IMR-90 (cell line): ENCODE results near the gene RASGRP2. TPM values are rescaled to one million over a fixed set of nuclear protein-coding genes. Genes with fewer than 3 reads are reported as not detected.

Source experiments
- ATAC-seq: fragments of 200-7000 bp; cut with Tn5 transposase; 2 replicates; pipeline ENCODE4 v1.9.1; 2020; ENCODE audit warnings: low read depth, mild to moderate bottlenecking, moderate library complexity
- BruUV-seq: library from RNA; stranded (reverse); fragments of 400-500 nt; replicated peaks from 2 replicates; lab custom pipeline; 2021; lab: Mats Ljungman, UMichigan
- CTCF ChIA-PET: fragments of 300-600 bp; formaldehyde crosslinking; extraction: SDS; loops from one replicate; lab custom pipeline; 2021; ENCODE audit warnings: antibody characterized with exemption; lab: Yijun Ruan, JAX
- POLR2A ChIA-PET: fragments of 300-600 bp; sonication (Branson Sonifier 250); formaldehyde crosslinking; loops from one replicate; lab custom pipeline; 2022; ENCODE audit warnings: antibody characterized with exemption; ENCODE audit not compliant: unreplicated experiment; lab: Charles Lee
- DNase-seq: peaks from one replicate; pipeline ENCODE4 v3.0.0; 2013
- H2AFZ ChIP-seq: replicated peaks from 2 replicates; pipeline ENCODE3; 2013; ENCODE audit warnings: low read length, mild to moderate bottlenecking; ENCODE audit not compliant: poor library complexity
- H2AK5ac ChIP-seq: 2 replicates; pipeline ENCODE4 v1.6.1; 2013; ENCODE audit warnings: low read depth, low read length, inconsistent platforms
- H2AK9ac ChIP-seq: replicated peaks from 2 replicates; pipeline ENCODE3; 2013; ENCODE audit warnings: mild to moderate bottlenecking, low read depth, low read length, moderate library complexity; ENCODE audit not compliant: poor library complexity
- H2BK120ac ChIP-seq: 2 replicates; pipeline ENCODE4 v1.6.1; 2013; ENCODE audit warnings: low read depth, low read length, inconsistent platforms
- H2BK15ac ChIP-seq: 3 replicates; pipeline ENCODE4 v1.6.1; 2013; ENCODE audit warnings: low read depth, low read length, inconsistent platforms
- H2BK20ac ChIP-seq: 2 replicates; pipeline ENCODE4 v1.6.1; 2013; ENCODE audit warnings: low read depth, mild to moderate bottlenecking, inconsistent platforms, low read length, moderate library complexity
- H2BK5ac ChIP-seq: 2 replicates; pipeline ENCODE4 v1.6.1; 2013; ENCODE audit warnings: mild to moderate bottlenecking, low read depth, low read length, inconsistent platforms; ENCODE audit not compliant: poor library complexity, severe bottlenecking
- H3K14ac ChIP-seq: replicated peaks from 2 replicates; pipeline ENCODE4 v1.6.1; 2013; ENCODE audit warnings: low read depth, low read length, inconsistent platforms
- H3K18ac ChIP-seq: 2 replicates; pipeline ENCODE4 v1.6.1; 2013; ENCODE audit warnings: low read depth, low read length, control low read depth
- H3K23ac ChIP-seq: 2 replicates; pipeline ENCODE4 v1.6.1; 2013; ENCODE audit warnings: low read depth, low read length, inconsistent platforms
- H3K27ac ChIP-seq: 2 replicates; pipeline ENCODE4 v1.5.1; 2013; ENCODE audit warnings: mild to moderate bottlenecking, control low read depth, low read length; ENCODE audit not compliant: insufficient read depth
- H3K27me3 ChIP-seq: 2 replicates; pipeline ENCODE4 v1.6.1; 2013; ENCODE audit warnings: low read length; ENCODE audit not compliant: control insufficient read depth, insufficient read depth
- H3K36me3 ChIP-seq: 2 replicates; pipeline ENCODE4 v1.6.1; 2013; ENCODE audit warnings: low read length, mixed read lengths; ENCODE audit not compliant: control insufficient read depth, insufficient read depth
- H3K4ac ChIP-seq: 2 replicates; pipeline ENCODE4 v1.6.1; 2013; ENCODE audit warnings: low read depth, low read length, inconsistent platforms
- H3K4me1 ChIP-seq: 2 replicates; pipeline ENCODE4 v1.6.1; 2013; ENCODE audit warnings: low read length, mixed read lengths; ENCODE audit not compliant: control insufficient read depth, insufficient read depth
- H3K4me2 ChIP-seq: 2 replicates; pipeline ENCODE4 v1.6.1; 2013; ENCODE audit warnings: low read depth, mild to moderate bottlenecking, control low read depth, low read length, moderate library complexity
- H3K4me3 ChIP-seq: 2 replicates; pipeline ENCODE4 v1.5.1; 2013; ENCODE audit warnings: low read depth, mild to moderate bottlenecking, control low read depth, low read length, moderate library complexity; ENCODE audit not compliant: insufficient read depth
- H3K56ac ChIP-seq: 2 replicates; pipeline ENCODE4 v1.6.1; 2013; ENCODE audit warnings: low read length, inconsistent platforms; ENCODE audit not compliant: insufficient read depth; ENCODE audit errors: extremely low read depth
- H3K79me1 ChIP-seq, 2 experiments: 2 replicates each; pipeline ENCODE4 v1.6.1; 2013; ENCODE audit warnings: low read length in 2 of 2, inconsistent platforms in 1 of 2, low read depth in 1 of 2
- H3K9ac ChIP-seq: 2 replicates; pipeline ENCODE4 v1.6.1; 2013; ENCODE audit warnings: low read depth, low read length, control low read depth
- H3K9me1 ChIP-seq: 2 replicates; pipeline ENCODE4 v1.6.1; 2013; ENCODE audit warnings: low read length, inconsistent platforms; ENCODE audit not compliant: insufficient read depth
- H3K9me3 ChIP-seq: 2 replicates; pipeline ENCODE4 v1.6.1; 2013; ENCODE audit warnings: low read length; ENCODE audit not compliant: control insufficient read depth, insufficient read depth
- H4K20me1 ChIP-seq: 2 replicates; pipeline ENCODE4 v1.6.1; 2013; ENCODE audit warnings: low read length, inconsistent platforms; ENCODE audit not compliant: insufficient read depth
- H4K5ac ChIP-seq: 2 replicates; pipeline ENCODE4 v1.6.1; 2013; ENCODE audit warnings: mild to moderate bottlenecking, low read depth, low read length, control low read depth
- H4K8ac ChIP-seq, 2 experiments: 2 replicates each; pipeline ENCODE4 v1.6.1; 2013; ENCODE audit warnings: low read depth in 2 of 2, low read length in 2 of 2, control low read depth in 1 of 2, inconsistent platforms in 1 of 2
- H4K91ac ChIP-seq: 2 replicates; pipeline ENCODE4 v1.6.1; 2013; ENCODE audit warnings: low read depth, low read length, inconsistent platforms; ENCODE audit not compliant: insufficient read depth
- BHLHE40 ChIP-seq: fragments of 150-350 bp; IDR thresholded peaks from 2 replicates; pipeline ENCODE4 v1.6.1; 2016; ENCODE audit warnings: mild to moderate bottlenecking, low read depth, low read length
- ELK1 ChIP-seq: fragments of 150-350 bp; IDR thresholded peaks from 2 replicates; pipeline ENCODE4 v1.6.1; 2016; ENCODE audit warnings: low read depth, mild to moderate bottlenecking, low read length, moderate library complexity, borderline replicate concordance
- NFE2L2 ChIP-seq: fragments of 150-350 bp; IDR thresholded peaks from 2 replicates; pipeline ENCODE4 v1.6.1; 2016; ENCODE audit warnings: low read depth, mild to moderate bottlenecking, low read length
- RAD21 ChIP-seq: IDR thresholded peaks from 2 replicates; pipeline ENCODE4 v1.6.1; 2012; ENCODE audit warnings: low read length, improper control_type of control experiment
- WGBS, 2 experiments: methylation state at CpG; one replicate each; pipeline versions ENCODE4 v1.1.5 to v1.1.7; 2013; ENCODE audit warnings: missing lambda C conversion rate in 2 of 2; ENCODE audit not compliant: insufficient read length in 1 of 2; ENCODE audit errors: extremely low coverage in 2 of 2; 5-methylcytosine and 5-hydroxymethylcytosine counted together
- dilution Hi-C: fragments of 300-500 bp; cut with HindIII; formaldehyde crosslinking; loops from one replicate; pipeline ENCODE4 v1.14.3; 2018; ENCODE audit warnings: low sequenced_read_pairs; ENCODE audit not compliant: unreplicated experiment
- in situ Hi-C: fragments of 300-500 bp; cut with MboI; formaldehyde crosslinking; loops from 3 replicates; pipeline ENCODE4 v1.14.3; 2019; ENCODE audit warnings: low sequenced_read_pairs, inconsistent platforms, mixed read lengths
- intact Hi-C: fragments of 100-400 bp; cut with micrococcal nuclease; formaldehyde crosslinking; loops from 2 replicates; pipeline ENCODE4 v1.10.0; 2022
- polyA plus RNA-seq, 3 experiments: library from polyadenylated mRNA; depleted of rRNA; stranded (reverse); fragments of >200 nt; gene quantifications; 2 replicates each; pipeline ENCODE4 v1.2.3, GENCODE V29; 2012; ENCODE audit warnings: low replicate concordance in 1 of 3
- total RNA-seq: library from RNA; depleted of rRNA; stranded (reverse); fragments of >200 nt; gene quantifications from 2 replicates; pipeline ENCODE4 v1.2.3, GENCODE V29; 2012
- TF ChIP-seq, protein P1 (sequence below): conservative IDR thresholded peaks from 2 replicates; pipeline ENCODE4 v1.5.1; 2012; ENCODE audit warnings: mild to moderate bottlenecking, low read depth, low read length, improper control_type of control experiment

RASGRP2 gene
- total and polyA plus RNA-seq, 2 of the 4 experiments (the other 2 are of a cell fraction), result 1.2 TPM; not detected in 1

GRCh38 chr11:64718084-64718779 lies 25.7 kb downstream of the RASGRP2 start:
- in situ Hi-C loops, result no loop called here

More at GRCh38 chr11:64718084-64718779, 25.7 kb downstream of the RASGRP2 start:
- no peak for ATAC-seq
- H3K23ac ChIP-seq, result no peak overlapping the region
- H2AK9ac ChIP-seq, result no peak overlapping the region
- H3K4me1 ChIP-seq, result no peaks in the 10 kb centered on the region
- no peak overlapping the region for H2BK20ac ChIP-seq
- dilution Hi-C loops, result no loop called here
- H3K56ac ChIP-seq, result no peak overlapping the region
- H2BK15ac ChIP-seq, result no peak overlapping the region
- no peak overlapping the region for H3K18ac ChIP-seq
- H2BK5ac ChIP-seq, result no peak overlapping the region
- H2BK120ac ChIP-seq, result no peak overlapping the region
- no peak overlapping the region for H3K4ac ChIP-seq
- no TSS peak for BruUV-seq
- H3K27me3 ChIP-seq, result peaks cover 85% of the 10 kb centered on the region
- no peaks in the 10 kb centered on the region for H3K9me3 ChIP-seq
- H3K4me2 ChIP-seq, result no peak overlapping the region
- H3K79me1 ChIP-seq, result no peaks in the 10 kb centered on the region
- no peaks in the 10 kb centered on the region for H3K36me3 ChIP-seq
- no peak for DNase-seq
- H4K91ac ChIP-seq, result no peak overlapping the region
- H3K27ac ChIP-seq, result no peak overlapping the region
- intact Hi-C loops, result no loop called here
- H2AK5ac ChIP-seq, result no peak overlapping the region
- H4K20me1 ChIP-seq, result no peaks in the 10 kb centered on the region
- H3K4me3 ChIP-seq, result no peak overlapping the region
- no peak overlapping the region for H2AFZ ChIP-seq
- no peaks in the 10 kb centered on the region for H3K9me1 ChIP-seq
- no peak overlapping the region for H4K5ac ChIP-seq
- H3K14ac ChIP-seq, result no peak overlapping the region
- no peak for TF ChIP-seq NFE2L2
- TF ChIP-seq, protein P1, sequence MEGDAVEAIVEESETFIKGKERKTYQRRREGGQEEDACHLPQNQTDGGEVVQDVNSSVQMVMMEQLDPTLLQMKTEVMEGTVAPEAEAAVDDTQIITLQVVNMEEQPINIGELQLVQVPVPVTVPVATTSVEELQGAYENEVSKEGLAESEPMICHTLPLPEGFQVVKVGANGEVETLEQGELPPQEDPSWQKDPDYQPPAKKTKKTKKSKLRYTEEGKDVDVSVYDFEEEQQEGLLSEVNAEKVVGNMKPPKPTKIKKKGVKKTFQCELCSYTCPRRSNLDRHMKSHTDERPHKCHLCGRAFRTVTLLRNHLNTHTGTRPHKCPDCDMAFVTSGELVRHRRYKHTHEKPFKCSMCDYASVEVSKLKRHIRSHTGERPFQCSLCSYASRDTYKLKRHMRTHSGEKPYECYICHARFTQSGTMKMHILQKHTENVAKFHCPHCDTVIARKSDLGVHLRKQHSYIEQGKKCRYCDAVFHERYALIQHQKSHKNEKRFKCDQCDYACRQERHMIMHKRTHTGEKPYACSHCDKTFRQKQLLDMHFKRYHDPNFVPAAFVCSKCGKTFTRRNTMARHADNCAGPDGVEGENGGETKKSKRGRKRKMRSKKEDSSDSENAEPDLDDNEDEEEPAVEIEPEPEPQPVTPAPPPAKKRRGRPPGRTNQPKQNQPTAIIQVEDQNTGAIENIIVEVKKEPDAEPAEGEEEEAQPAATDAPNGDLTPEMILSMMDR, result no peak
- TF ChIP-seq RAD21, result no peak
- no peak for TF ChIP-seq ELK1
- TF ChIP-seq BHLHE40, result no peak
- CTCF ChIA-PET, result interaction anchor here (1.3 kb wide), 1 partner anchor 29 kb away, joined by 5 read pairs; no protein-coding TSS in a partner anchor
- H4K8ac ChIP-seq, result no peak overlapping the region
- H3K9ac ChIP-seq, result no peak overlapping the region
- POLR2A ChIA-PET, result no interaction called here
- 74% methylated on average over 5 of the region's 15 CpGs; no CpG with 5 or more reads in 1 of the 2 experiments for WGBS, 2 experiments
